Measurements from ENCODE around the gene SLC25A1.

- TF ChIP-seq EP300 (IDR thresholded peaks at IDR 0.05; ENCODE audit: borderline replicate concordance) (no peak), TAF1 (IDR thresholded peaks at IDR 0.05; ENCODE audit: low read depth) (no peak), MAX (IDR thresholded peaks at IDR 0.05) (no peak), CREB1 (IDR thresholded peaks at IDR 0.05; ENCODE audit: low read depth) (no peak)
These were observed 29.8 kb upstream of the SLC25A1 start for GRCh38 chr22:19208287-19208847.

All from Ishikawa (cell line).